HepG2 (cell line): ENCODE data around the gene ZNF384. TPM values are rescaled to one million over a fixed set of nuclear protein-coding genes. Genes with fewer than 3 reads are reported as not detected.

ENCODE experiments used
- ATAC-seq: fragments of 200-7000 bp; cut with Tn5 transposase; 3 replicates; pipeline ENCODE4 v1.9.1; 2020; ENCODE audit warnings: mild to moderate bottlenecking, moderate library complexity
- BruUV-seq: library from RNA; stranded (reverse); fragments of 400-500 nt; replicated peaks from 2 replicates; lab custom pipeline; 2021; lab: Mats Ljungman, UMichigan
- CTCF ChIA-PET: fragments of 300-600 bp; formaldehyde crosslinking; extraction: SDS; loops from one replicate; lab custom pipeline; 2021; ENCODE audit warnings: low total read pairs, inconsistent platforms, low intra/inter-chr PET ratio; lab: Yijun Ruan, JAX
- POLR2A ChIA-PET: fragments of 350-600 bp; sonication (Branson Sonifier 250); formaldehyde crosslinking; loops from one replicate; lab custom pipeline; 2020; ENCODE audit warnings: antibody characterized with exemption, inconsistent platforms; lab: Yijun Ruan, JAX
- DNase-seq: peaks from one replicate; pipeline ENCODE4 v3.0.0-alpha.2; 2015; ENCODE audit warnings: low spot score
- FAIRE-seq: peaks from 3 replicates; lab custom pipeline; 2011; peaks lifted over from hg19 to GRCh38; lab: Jason Lieb, UNC
- H2AFZ ChIP-seq: one replicate; pipeline ENCODE4 v1.6.1; 2011; ENCODE audit warnings: low read length, inconsistent platforms
- H3K27ac ChIP-seq: fragments of 300-600 bp; 3 replicates; pipeline ENCODE4 v1.8.0; 2011; ENCODE audit warnings: mixed run types, mild to moderate bottlenecking, mixed read lengths, low read length, inconsistent platforms; ENCODE audit not compliant: insufficient read depth; ENCODE audit errors: extremely low read length
- H3K27me3 ChIP-seq, 2 experiments: fragments of 200-600 bp in 1 of 2; 2 replicates in 1 of 2; 3 replicates in 1 of 2; pipeline versions ENCODE4 v1.6.0 to v1.8.0; 2011; ENCODE audit warnings: low read length in 2 of 2, mild to moderate bottlenecking in 2 of 2, moderate library complexity in 2 of 2, inconsistent platforms in 1 of 2; ENCODE audit not compliant: insufficient read depth in 2 of 2, control insufficient read depth in 1 of 2
- H3K36me3 ChIP-seq, 2 experiments: fragments of 200-600 bp in 1 of 2; replicated peaks in 1 of 2; 2 replicates in 1 of 2; 3 replicates in 1 of 2; pipeline versions ENCODE4 v1.5.1 to v1.8.0; 2011; ENCODE audit warnings: low read length in 2 of 2, inconsistent platforms in 1 of 2; ENCODE audit not compliant: insufficient read depth in 2 of 2, control insufficient read depth in 1 of 2
- H3K4me1 ChIP-seq: 2 replicates; pipeline ENCODE4 v1.5.1; 2012; ENCODE audit warnings: low read length, inconsistent platforms; ENCODE audit not compliant: insufficient read depth
- H3K4me2 ChIP-seq: 2 replicates; pipeline ENCODE4 v1.6.0; 2011; ENCODE audit warnings: low read depth, low read length, inconsistent platforms
- H3K4me3 ChIP-seq, 3 experiments: fragments of 200-600 bp in 1 of 3; sonication (generic), shearing (Covaris generic) in 1 of 3; replicated peaks in 1 of 3; 2 replicates each; pipeline ENCODE4 v1.5.1; 2011 to 2016; ENCODE audit warnings: low read length in 3 of 3, inconsistent platforms in 2 of 3, low read depth in 2 of 3, mild to moderate bottlenecking in 2 of 3, control low read depth in 1 of 3, mixed read lengths in 1 of 3; ENCODE audit not compliant: insufficient read depth in 1 of 3
- H3K79me2 ChIP-seq: one replicate; pipeline ENCODE4 v1.6.1; 2011; ENCODE audit warnings: low read length, inconsistent platforms; ENCODE audit not compliant: insufficient read depth
- H3K9ac ChIP-seq: 2 replicates; pipeline ENCODE4 v1.6.0; 2011; ENCODE audit warnings: mild to moderate bottlenecking, low read depth, low read length, inconsistent platforms; ENCODE audit not compliant: insufficient read depth
- H3K9me3 ChIP-seq: 2 replicates; pipeline ENCODE4 v1.5.1; 2012; ENCODE audit warnings: mild to moderate bottlenecking, low read length
- H4K20me1 ChIP-seq: 2 replicates; pipeline ENCODE4 v1.6.0; 2011; ENCODE audit warnings: inconsistent platforms, mild to moderate bottlenecking, low read length, moderate library complexity; ENCODE audit not compliant: insufficient read depth
- CEBPG ChIP-seq: IDR thresholded peaks from 2 replicates; pipeline ENCODE4 v1.6.1; 2016
- GFI1 ChIP-seq: sonication (generic); formaldehyde crosslinking; IDR thresholded peaks from 2 replicates; pipeline ENCODE4 v1.5.0; 2020; ENCODE audit warnings: missing genetic modification reagents, mild to moderate bottlenecking, borderline replicate concordance
- MIER3 ChIP-seq: IDR thresholded peaks from 2 replicates; pipeline ENCODE4 v1.6.1; 2016; ENCODE audit warnings: missing compliant biosample characterization, borderline replicate concordance
- NFE2L1 ChIP-seq: sonication (generic); formaldehyde crosslinking; IDR thresholded peaks from 2 replicates; pipeline ENCODE4 v1.4.0; 2020; ENCODE audit warnings: missing genetic modification reagents, mild to moderate bottlenecking, borderline replicate concordance
- RERE ChIP-seq: IDR thresholded peaks from 2 replicates; pipeline ENCODE4 v1.6.1; 2016; ENCODE audit warnings: low read depth, missing genetic modification reagents, missing compliant biosample characterization
- SIX4 ChIP-seq: sonication (generic); formaldehyde crosslinking; IDR thresholded peaks from 2 replicates; pipeline ENCODE4 v1.4.0; 2020; ENCODE audit warnings: missing genetic modification reagents
- ZNF24 ChIP-seq: fragments of 450-650 bp; IDR thresholded peaks from 2 replicates; pipeline ENCODE4 v1.6.1; 2017; ENCODE audit warnings: antibody characterized with exemption, mild to moderate bottlenecking
- ZNF589 ChIP-seq: sonication (generic); formaldehyde crosslinking; conservative IDR thresholded peaks from 2 replicates; pipeline ENCODE4 v1.8.0; 2022; ENCODE audit warnings: mild to moderate bottlenecking, moderate library complexity, missing genetic modification reagents
- ZNF709 ChIP-seq: sonication (generic); formaldehyde crosslinking; IDR thresholded peaks from 2 replicates; pipeline ENCODE4 v1.5.0; 2020; ENCODE audit warnings: mild to moderate bottlenecking, missing genetic modification reagents
- ZNF746 ChIP-seq: sonication (generic); formaldehyde crosslinking; IDR thresholded peaks from 2 replicates; pipeline ENCODE4 v1.8.0; 2022; ENCODE audit warnings: mild to moderate bottlenecking, missing genetic modification reagents
- ZNF782 ChIP-seq: sonication (generic); formaldehyde crosslinking; IDR thresholded peaks from 2 replicates; pipeline ENCODE4 v1.4.0; 2020; ENCODE audit warnings: missing genetic modification reagents, mild to moderate bottlenecking, borderline replicate concordance
- WGBS: methylation state at CpG from one replicate; pipeline ENCODE4 v1.1.6; 2017; ENCODE audit warnings: low lambda C conversion rate; 5-methylcytosine and 5-hydroxymethylcytosine counted together
- in situ Hi-C: cut with HindIII; loops from 2 replicates; pipeline ENCODE4 v1.10.0; 2017; ENCODE audit warnings: low pct_unique_long_range_greater_than_20kb; ENCODE audit not compliant: extremely low pct_ligation_motif_present
- intact Hi-C: fragments of 100-400 bp; cut with micrococcal nuclease; formaldehyde crosslinking; loops from one replicate; pipeline ENCODE4 v1.10.0; 2022; ENCODE audit not compliant: unreplicated experiment
- polyA plus RNA-seq, 8 experiments: library from polyadenylated mRNA; depleted of rRNA in 3 of 8; stranded (reverse) in 7 of 8; unstranded in 1 of 8; fragments of >200 nt; fragmentation: Illumina TruSeq in 4 of 8; extraction: Trizol in 4 of 8; gene quantifications; 2 replicates each; pipeline versions ENCODE4 v1.2.1 to v1.2.3, GENCODE V29; 2011 to 2016; ENCODE audit warnings: low read depth in 4 of 8, missing spikeins in 1 of 8, mixed read lengths in 1 of 8; ENCODE audit not compliant: insufficient read depth in 1 of 8
- total RNA-seq, 5 experiments: library from RNA; depleted of rRNA; stranded (reverse); fragments of >200 nt; fragmentation: Illumina TruSeq; extraction: Trizol; gene quantifications; 2 replicates each; pipeline ENCODE4 v1.2.3, GENCODE V29; 2016; ENCODE audit warnings: low read depth in 1 of 5

The ZNF384 gene
- total and polyA plus RNA-seq, 2 of the 13 experiments (the other 11 are each of a cell fraction or from before 2014, with no cell fraction given): 23.6 to 55.3 TPM

DNA sequence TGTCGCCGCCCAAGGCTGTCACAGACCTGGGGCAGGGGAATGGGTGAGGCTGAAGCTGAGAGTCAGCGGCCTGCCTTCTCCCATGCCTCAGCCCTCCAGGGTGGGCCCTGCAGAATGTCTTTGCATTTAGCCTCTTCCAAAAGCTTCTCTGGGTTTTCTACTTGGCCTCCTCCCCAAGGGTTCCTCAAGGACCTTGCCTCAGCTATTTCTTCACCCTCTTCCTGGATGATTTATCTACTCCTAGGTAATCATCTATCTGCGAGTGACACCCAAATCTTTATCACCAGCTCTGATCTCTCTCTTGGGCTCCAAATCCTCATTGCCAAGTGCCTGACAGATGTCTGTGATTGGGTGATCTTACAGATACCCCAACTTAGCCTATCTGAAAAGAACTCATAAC lies 48.7 kb downstream of the ZNF384 start:
- TF ChIP-seq ZNF709 (CRISPR knock-in tag) (no peak), ZNF746 (CRISPR knock-in tag) (no peak), ZNF24 (no peak), RERE (CRISPR knock-in tag) (no peak), GFI1 (CRISPR knock-in tag) (no peak), ZNF589 (CRISPR knock-in tag) (no peak), ZNF782 (CRISPR knock-in tag) (no peak), NFE2L1 (no peak), CEBPG (CRISPR knock-in tag) (no peak), MIER3 (no peak), SIX4 (CRISPR knock-in tag) (no peak)
- DNase-seq: no peak
- Histone ChIP-seq H2AFZ (no peak overlapping the region), H3K4me1 (peaks cover 41% of the 10 kb centered on the region), H3K4me2 (no peak overlapping the region), H3K27ac (no peak overlapping the region), H3K79me2 (no peaks in the 10 kb centered on the region), H3K9ac (no peak overlapping the region), H3K4me3 (no peak overlapping the region), H3K36me3 (no peaks in the 10 kb centered on the region), H3K27me3 (peaks cover 8 to 37% of the 10 kb centered on the region in 2 experiments), H3K9me3 (no peaks in the 10 kb centered on the region), H4K20me1 (no peaks in the 10 kb centered on the region)
- intact Hi-C loops (no loop called here), in situ Hi-C loops (no loop called here)
- ATAC-seq: no peak
- WGBS: 43% methylated on average over 4 of the region's 4 CpGs
- no TSS peak for BruUV-seq
- CTCF ChIA-PET: no interaction called here
- POLR2A ChIA-PET: no interaction called here
- FAIRE-seq: no peak
